ENCODE results near the gene PAPPA.

PAPPA gene

DNA sequence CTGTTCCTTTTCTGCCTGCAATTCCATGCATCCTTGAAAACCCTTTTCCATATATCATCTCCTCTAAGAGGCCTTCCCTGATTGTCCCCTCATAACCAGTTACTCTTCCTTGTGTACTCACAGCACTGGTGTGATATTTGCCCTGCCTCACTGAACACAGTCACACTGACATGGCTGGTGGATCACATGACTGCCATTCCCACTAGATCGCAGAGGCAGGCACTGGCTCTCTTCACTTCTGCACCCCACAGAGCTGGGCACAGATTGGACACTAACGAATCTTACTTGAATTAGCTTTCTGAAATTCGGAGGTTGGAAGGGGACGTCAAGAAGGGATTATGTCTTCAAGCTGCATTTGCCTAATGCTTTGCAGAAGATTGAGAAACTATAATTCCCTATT lies 208.0 kb downstream of the PAPPA start:
- Histone ChIP-seq H3K36me3 (ENCODE audit: control insufficient read depth in 2 of 2, insufficient read depth in 1 of 2, low read length in 2 of 2) (no peaks in the 10 kb centered on the region), H3K27ac (ENCODE audit: extremely low read depth, low read depth, low read length) (no peak overlapping the region), H3K9me3 (ENCODE audit: control insufficient read depth, insufficient read depth, low read depth, low read length) (no peaks in the 10 kb centered on the region), H3K4me1 (ENCODE audit: control insufficient read depth, insufficient read depth, low read length) (peaks cover 7% of the 10 kb centered on the region), H3K4me3 (ENCODE audit: low read depth, low read length) (no peak overlapping the region)
- ChIA-PET POLR2A (no interaction called here), CTCF (interaction anchor here (0.8 to 1.3 kb wide), 2 partner anchors 209 to 300 kb away, joined by 3 read pairs; no protein-coding TSS in a partner anchor)
- TF ChIP-seq FEZF1 (tag by site-specific recombination; IDR thresholded peaks at IDR 0.05): no peak
- TF ChIP-seq ZBTB8A (tag by site-specific recombination; IDR thresholded peaks at IDR 0.05): no peak
- no peak for TF ChIP-seq SETDB1 (IDR thresholded peaks at IDR 0.05; ENCODE audit: insufficient read length, low read length)
- no peak for TF ChIP-seq GFI1B (tag by site-specific recombination; IDR thresholded peaks at IDR 0.05)
- TF ChIP-seq ZNF776 (tag by site-specific recombination; IDR thresholded peaks at IDR 0.05; ENCODE audit: borderline replicate concordance): no peak
- no peak for TF ChIP-seq ZNF16 (tag by site-specific recombination; IDR thresholded peaks at IDR 0.05; ENCODE audit: low read depth)
- TF ChIP-seq ZNF560 (tag by site-specific recombination; IDR thresholded peaks at IDR 0.05; ENCODE audit: borderline replicate concordance): no peak

DNA sequence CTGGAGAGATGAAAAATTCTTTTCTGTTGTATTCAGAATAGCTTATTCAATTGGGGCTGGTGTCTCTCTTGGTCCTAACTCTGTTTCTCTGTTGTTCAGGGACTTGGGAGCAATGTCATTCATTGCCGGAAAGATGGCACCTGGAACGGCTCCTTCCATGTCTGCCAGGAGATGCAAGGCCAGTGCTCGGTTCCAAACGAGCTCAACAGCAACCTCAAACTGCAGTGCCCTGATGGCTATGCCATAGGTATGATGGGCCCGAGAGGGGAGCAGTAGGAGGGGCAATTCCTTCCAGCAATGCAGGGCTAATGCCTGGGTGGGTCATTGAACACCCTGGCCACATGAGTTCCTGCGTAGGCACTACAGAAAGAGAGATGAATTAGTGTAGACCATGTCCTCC lies 208.9 kb downstream of the PAPPA start:
- H3K36me3 ChIP-seq (ENCODE audit: control insufficient read depth in 2 of 2, insufficient read depth in 1 of 2, low read length in 2 of 2): no peaks in the 10 kb centered on the region

DNA sequence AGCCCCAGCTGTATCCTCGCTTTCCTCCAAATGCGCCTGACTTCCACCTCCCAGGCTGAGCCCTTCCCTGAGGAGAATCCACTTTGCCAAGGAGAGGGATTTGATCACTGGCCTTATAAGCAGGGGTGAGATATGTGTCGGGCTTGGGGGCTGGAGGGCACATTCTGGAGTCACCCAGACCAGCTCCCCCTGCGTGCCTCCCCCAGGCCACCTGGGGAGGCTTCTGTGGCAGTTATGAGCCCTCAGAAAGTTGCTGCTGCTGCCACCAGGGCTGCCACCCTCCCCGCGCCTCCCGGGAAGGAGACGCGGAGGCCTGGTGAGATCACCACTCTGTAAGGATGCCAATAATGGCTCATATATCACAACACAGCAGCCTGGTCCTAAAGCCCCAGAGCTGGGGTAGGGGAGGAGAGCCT lies 211.5 kb downstream of the PAPPA start:
- H3K27ac ChIP-seq (ENCODE audit: extremely low read depth, low read depth, low read length): peak overlapping the region; percentile 31; the same call in 1 of the 2 replicates
- CTCF ChIA-PET: interaction anchor here (0.7 kb wide), 3 partner anchors 156 to 1023 kb away, joined by 3 read pairs; no protein-coding TSS in a partner anchor
- no peaks in the 10 kb centered on the region for H3K36me3 ChIP-seq (ENCODE audit: control insufficient read depth in 2 of 2, insufficient read depth in 1 of 2, low read length in 2 of 2)
- H3K4me1 ChIP-seq (ENCODE audit: control insufficient read depth, insufficient read depth, low read length): peaks cover 7% of the 10 kb centered on the region
- no peaks in the 10 kb centered on the region for H3K9me3 ChIP-seq (ENCODE audit: control insufficient read depth, insufficient read depth, low read depth, low read length)
- H3K4me3 ChIP-seq (ENCODE audit: low read depth, low read length): no peak overlapping the region
- POLR2A ChIA-PET: interaction anchor here (0.8 to 1.2 kb wide), 2 partner anchors 30 to 209 kb away, joined by 3 read pairs; no protein-coding TSS in a partner anchor
- TF ChIP-seq, protein P1, sequence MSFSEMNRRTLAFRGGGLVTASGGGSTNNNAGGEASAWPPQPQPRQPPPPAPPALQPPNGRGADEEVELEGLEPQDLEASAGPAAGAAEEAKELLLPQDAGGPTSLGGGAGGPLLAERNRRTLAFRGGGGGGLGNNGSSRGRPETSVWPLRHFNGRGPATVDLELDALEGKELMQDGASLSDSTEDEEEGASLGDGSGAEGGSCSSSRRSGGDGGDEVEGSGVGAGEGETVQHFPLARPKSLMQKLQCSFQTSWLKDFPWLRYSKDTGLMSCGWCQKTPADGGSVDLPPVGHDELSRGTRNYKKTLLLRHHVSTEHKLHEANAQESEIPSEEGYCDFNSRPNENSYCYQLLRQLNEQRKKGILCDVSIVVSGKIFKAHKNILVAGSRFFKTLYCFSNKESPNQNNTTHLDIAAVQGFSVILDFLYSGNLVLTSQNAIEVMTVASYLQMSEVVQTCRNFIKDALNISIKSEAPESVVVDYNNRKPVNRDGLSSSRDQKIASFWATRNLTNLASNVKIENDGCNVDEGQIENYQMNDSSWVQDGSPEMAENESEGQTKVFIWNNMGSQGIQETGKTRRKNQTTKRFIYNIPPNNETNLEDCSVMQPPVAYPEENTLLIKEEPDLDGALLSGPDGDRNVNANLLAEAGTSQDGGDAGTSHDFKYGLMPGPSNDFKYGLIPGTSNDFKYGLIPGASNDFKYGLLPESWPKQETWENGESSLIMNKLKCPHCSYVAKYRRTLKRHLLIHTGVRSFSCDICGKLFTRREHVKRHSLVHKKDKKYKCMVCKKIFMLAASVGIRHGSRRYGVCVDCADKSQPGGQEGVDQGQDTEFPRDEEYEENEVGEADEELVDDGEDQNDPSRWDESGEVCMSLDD (tag by site-specific recombination; IDR thresholded peaks at IDR 0.05): no peak
- TF ChIP-seq ZNF423 (tag by site-specific recombination; IDR thresholded peaks at IDR 0.05): no peak
- peak; percentile 83 for TF ChIP-seq ZIC2 (tag by site-specific recombination; IDR thresholded peaks at IDR 0.05)
- no peak for TF ChIP-seq BCL11A (tag by site-specific recombination; IDR thresholded peaks at IDR 0.05; ENCODE audit: low read depth)
- TF ChIP-seq, protein P2, sequence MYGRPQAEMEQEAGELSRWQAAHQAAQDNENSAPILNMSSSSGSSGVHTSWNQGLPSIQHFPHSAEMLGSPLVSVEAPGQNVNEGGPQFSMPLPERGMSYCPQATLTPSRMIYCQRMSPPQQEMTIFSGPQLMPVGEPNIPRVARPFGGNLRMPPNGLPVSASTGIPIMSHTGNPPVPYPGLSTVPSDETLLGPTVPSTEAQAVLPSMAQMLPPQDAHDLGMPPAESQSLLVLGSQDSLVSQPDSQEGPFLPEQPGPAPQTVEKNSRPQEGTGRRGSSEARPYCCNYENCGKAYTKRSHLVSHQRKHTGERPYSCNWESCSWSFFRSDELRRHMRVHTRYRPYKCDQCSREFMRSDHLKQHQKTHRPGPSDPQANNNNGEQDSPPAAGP (tag by site-specific recombination; IDR thresholded peaks at IDR 0.05): no peak
- no peak for TF ChIP-seq ZNF335 (tag by site-specific recombination; conservative IDR thresholded peaks at IDR 0.05)
- no peak for TF ChIP-seq ZXDB (tag by site-specific recombination; IDR thresholded peaks at IDR 0.05)
- no peak for TF ChIP-seq ZNF138 (tag by site-specific recombination; IDR thresholded peaks at IDR 0.05; ENCODE audit: borderline replicate concordance)
- TF ChIP-seq ZNF555 (tag by site-specific recombination; conservative IDR thresholded peaks at IDR 0.05): no peak
- TF ChIP-seq ZBTB20 (tag by site-specific recombination; IDR thresholded peaks at IDR 0.05): no peak
- TF ChIP-seq TRIM28 (IDR thresholded peaks at IDR 0.05; ENCODE audit: borderline replicate concordance, low read length): no peak
- no peak for TF ChIP-seq ZNF837 (tag by site-specific recombination; IDR thresholded peaks at IDR 0.05)
- no peak for TF ChIP-seq ZSCAN16 (tag by site-specific recombination; IDR thresholded peaks at IDR 0.05)
- no peak for TF ChIP-seq GFI1B (tag by site-specific recombination; IDR thresholded peaks at IDR 0.05)
- TF ChIP-seq, protein P3, sequence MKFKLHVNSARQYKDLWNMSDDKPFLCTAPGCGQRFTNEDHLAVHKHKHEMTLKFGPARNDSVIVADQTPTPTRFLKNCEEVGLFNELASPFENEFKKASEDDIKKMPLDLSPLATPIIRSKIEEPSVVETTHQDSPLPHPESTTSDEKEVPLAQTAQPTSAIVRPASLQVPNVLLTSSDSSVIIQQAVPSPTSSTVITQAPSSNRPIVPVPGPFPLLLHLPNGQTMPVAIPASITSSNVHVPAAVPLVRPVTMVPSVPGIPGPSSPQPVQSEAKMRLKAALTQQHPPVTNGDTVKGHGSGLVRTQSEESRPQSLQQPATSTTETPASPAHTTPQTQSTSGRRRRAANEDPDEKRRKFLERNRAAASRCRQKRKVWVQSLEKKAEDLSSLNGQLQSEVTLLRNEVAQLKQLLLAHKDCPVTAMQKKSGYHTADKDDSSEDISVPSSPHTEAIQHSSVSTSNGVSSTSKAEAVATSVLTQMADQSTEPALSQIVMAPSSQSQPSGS (tag by site-specific recombination; IDR thresholded peaks at IDR 0.05; ENCODE audit: low read depth): 0 out of 2 replicates have a peak, but pooled peaks have one; percentile 20
- TF ChIP-seq, protein P4, sequence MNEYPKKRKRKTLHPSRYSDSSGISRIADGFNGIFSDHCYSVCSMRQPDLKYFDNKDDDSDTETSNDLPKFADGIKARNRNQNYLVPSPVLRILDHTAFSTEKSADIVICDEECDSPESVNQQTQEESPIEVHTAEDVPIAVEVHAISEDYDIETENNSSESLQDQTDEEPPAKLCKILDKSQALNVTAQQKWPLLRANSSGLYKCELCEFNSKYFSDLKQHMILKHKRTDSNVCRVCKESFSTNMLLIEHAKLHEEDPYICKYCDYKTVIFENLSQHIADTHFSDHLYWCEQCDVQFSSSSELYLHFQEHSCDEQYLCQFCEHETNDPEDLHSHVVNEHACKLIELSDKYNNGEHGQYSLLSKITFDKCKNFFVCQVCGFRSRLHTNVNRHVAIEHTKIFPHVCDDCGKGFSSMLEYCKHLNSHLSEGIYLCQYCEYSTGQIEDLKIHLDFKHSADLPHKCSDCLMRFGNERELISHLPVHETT (tag by site-specific recombination; IDR thresholded peaks at IDR 0.05): no peak

More for the DNA sequence above, 208.9 kb downstream of the PAPPA start:
- peaks cover 7% of the 10 kb centered on the region for H3K4me1 ChIP-seq (ENCODE audit: control insufficient read depth, insufficient read depth, low read length)
- TF ChIP-seq ZNF843 (tag by site-specific recombination; IDR thresholded peaks at IDR 0.05) (no peak), ZNF140 (tag by site-specific recombination; IDR thresholded peaks at IDR 0.05) (no peak), OVOL3 (tag by site-specific recombination; IDR thresholded peaks at IDR 0.05) (no peak), ZNF169 (tag by site-specific recombination; IDR thresholded peaks at IDR 0.05) (no peak), EGR2 (tag by site-specific recombination; IDR thresholded peaks at IDR 0.05; ENCODE audit: low read depth) (no peak), KLF16 (tag by site-specific recombination; IDR thresholded peaks at IDR 0.05) (no peak)
- TF ChIP-seq, protein P5, sequence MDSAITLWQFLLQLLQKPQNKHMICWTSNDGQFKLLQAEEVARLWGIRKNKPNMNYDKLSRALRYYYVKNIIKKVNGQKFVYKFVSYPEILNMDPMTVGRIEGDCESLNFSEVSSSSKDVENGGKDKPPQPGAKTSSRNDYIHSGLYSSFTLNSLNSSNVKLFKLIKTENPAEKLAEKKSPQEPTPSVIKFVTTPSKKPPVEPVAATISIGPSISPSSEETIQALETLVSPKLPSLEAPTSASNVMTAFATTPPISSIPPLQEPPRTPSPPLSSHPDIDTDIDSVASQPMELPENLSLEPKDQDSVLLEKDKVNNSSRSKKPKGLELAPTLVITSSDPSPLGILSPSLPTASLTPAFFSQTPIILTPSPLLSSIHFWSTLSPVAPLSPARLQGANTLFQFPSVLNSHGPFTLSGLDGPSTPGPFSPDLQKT (IDR thresholded peaks at IDR 0.05; ENCODE audit: borderline replicate concordance, low read depth, low read length): no peak
- ChIA-PET CTCF (interaction anchor here (1.3 kb wide), 1 partner anchor 210 kb away, joined by 3 read pairs; no protein-coding TSS in a partner anchor), POLR2A (no interaction called here)
- H3K27ac ChIP-seq (ENCODE audit: extremely low read depth, low read depth, low read length): no peak overlapping the region
- H3K4me3 ChIP-seq (ENCODE audit: low read depth, low read length): no peak overlapping the region
- H3K9me3 ChIP-seq (ENCODE audit: control insufficient read depth, insufficient read depth, low read depth, low read length): no peaks in the 10 kb centered on the region

Data from HEK293 (cell line).